ENCODE results near the gene SAYSD1.

The SAYSD1 gene

DNA sequence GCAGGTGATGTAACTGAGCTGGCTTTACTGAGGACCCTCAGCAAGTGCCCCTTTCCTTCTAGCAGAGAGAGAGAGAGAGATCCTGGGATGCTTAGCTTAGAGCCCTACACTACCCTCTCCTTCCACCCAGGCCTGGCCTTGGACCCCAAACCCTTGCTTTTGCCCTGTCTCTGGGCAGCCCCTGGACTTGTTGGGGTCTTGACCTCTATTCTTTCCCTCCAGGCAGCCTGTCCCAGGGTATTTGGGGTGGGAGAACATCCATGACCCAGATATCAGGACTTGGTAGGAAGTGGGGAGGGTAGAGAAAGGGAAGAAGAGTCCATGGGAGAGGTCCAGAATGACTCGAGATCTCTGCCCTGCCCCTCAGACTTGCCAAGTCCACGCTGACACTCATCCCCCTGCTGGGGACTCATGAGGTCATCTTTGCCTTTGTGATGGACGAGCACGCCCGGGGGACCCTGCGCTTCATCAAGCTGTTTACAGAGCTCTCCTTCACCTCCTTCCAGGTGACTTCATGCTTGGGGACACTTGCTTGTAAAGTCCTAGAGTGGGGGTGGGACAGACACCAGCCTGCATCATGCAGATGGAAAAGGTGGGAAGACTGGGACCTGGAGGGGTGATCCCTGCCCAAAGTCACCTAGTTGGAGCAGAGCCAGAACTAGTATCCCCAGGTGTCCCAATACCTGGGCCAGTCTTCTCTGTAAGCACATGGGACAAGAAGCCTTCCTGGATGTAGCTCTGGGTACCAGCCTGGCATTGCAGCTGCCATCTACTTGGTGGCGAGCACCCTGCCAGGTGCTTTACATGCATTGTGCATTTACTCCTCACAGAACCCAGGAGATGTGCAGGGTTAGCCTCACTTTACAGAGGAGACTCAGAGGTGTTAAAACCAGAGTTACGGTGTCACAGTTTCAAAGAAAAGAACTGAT lies 35.5 kb downstream of the SAYSD1 start:
- DNase-seq (ENCODE audit: low read depth in 1 of 2, low spot score in 1 of 2): no peak

- DNase-seq (ENCODE audit: low read depth in 1 of 2, low spot score in 1 of 2): no peak
Observed at GRCh38 chr6:39078695-39079094, 36.3 kb downstream of the SAYSD1 start.

GRCh38 chr6:39077882-39078594 lies 36.9 kb downstream of the SAYSD1 start:
- no peak for DNase-seq (ENCODE audit: low read depth in 1 of 2, low spot score in 1 of 2)

GRCh38 chr6:39076623-39077535 lies 38.1 kb downstream of the SAYSD1 start:
- DNase-seq (ENCODE audit: low read depth in 1 of 2, low spot score in 1 of 2): no peak

DNA sequence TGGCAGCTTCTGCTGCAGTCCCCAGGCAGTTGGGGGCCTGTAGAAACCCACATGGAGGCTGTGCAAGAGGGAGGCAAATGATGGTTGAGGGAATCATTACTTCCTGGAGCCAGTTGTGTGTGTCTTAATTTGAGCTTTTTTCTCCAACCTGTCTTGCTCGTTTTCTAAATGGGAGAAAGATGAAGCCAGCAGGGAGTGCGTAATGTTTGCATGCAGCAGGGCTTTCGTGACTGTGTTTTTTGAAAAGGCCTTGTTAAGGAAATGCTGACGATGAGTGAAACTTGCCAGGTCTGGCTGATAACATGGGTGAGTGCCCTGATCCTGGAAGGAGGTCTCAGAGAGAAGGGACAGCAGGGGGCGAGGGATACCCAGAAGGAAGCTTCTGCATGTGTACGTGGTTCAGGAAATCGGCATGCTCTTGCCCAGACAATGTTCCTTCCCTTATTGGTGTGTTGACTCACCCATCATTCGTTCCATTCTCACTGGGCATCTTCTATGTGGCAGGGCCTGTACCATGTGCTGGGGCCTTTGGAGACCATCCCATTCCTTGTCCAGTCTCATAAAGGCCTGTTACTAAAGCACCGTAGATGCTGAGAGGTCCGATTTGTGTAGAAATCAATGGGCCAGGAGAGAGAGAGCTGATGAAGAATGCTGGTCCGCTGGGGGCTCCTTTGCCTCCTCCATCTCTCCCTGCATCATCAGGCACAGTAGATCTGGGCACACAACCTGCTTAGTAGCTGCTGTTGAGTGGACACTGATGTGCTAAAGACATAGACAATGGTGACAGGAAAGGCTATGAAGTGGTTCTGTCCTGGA lies 39.0 kb downstream of the SAYSD1 start:
- DNase-seq (ENCODE audit: low read depth in 1 of 2, low spot score in 1 of 2): no peak

GRCh38 chr6:39075010-39075686 lies 39.8 kb downstream of the SAYSD1 start:
- DNase-seq (ENCODE audit: low read depth in 1 of 2, low spot score in 1 of 2): no peak

GRCh38 chr6:39074486-39074885 lies 40.5 kb downstream of the SAYSD1 start:
- DNase-seq (ENCODE audit: low read depth in 1 of 2, low spot score in 1 of 2): no peak

DNA sequence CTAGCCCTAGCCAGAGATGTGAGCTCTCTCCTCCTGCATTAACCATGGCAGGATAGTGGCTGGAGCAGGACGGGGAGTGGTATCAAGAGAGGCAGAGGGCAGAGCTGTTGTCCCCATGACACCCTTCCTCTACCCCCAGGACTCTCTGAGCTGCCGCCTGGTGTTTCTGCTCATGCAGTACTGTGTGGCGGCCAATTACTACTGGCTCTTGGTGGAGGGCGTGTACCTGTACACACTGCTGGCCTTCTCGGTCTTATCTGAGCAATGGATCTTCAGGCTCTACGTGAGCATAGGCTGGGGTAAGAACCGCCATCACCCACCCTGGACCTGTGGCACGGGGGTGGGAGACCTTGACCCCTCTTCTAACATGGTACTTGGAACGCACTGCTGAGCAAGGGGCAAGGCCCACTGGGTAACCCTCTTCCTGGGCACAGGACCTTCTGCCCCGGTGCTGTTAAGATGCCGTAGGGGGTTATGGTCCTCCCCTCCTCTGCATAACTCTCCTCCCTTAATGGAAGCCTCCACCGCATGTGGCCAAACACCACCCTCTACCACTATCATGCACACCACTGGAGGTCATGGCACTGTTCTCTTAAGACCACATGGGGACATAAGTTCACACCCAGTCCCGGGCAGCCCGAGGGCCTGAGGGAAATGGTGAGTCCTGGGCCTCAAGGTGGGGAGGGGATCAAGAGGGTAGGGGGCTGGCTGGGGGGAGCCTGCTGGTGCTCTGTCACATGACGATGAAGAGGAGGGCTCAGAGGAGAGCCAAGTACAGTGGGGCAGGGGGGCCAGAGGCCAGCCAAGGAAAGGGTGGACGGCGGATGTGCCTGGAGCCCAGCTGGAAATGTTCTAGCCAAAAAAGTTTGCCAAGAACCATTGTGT lies 41.3 kb downstream of the SAYSD1 start:
- no peak for DNase-seq (ENCODE audit: low read depth in 1 of 2, low spot score in 1 of 2)

DNA sequence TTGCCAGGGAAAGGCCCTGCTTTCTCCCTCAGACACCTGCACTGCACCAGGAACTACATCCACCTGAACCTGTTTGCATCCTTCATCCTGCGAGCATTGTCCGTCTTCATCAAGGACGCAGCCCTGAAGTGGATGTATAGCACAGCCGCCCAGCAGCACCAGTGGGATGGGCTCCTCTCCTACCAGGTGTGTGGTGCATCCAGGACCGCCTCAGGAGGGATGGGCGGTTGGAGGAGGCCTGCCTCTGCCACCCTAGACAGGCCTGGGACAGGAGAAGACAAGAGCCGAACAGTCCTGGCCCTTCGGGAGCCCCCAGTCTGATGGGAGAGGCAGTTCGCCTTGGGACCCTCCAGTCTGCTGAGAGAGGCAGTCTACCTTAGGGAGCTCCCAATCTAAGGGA lies 42.2 kb downstream of the SAYSD1 start:
- DNase-seq (ENCODE audit: low read depth in 1 of 2, low spot score in 1 of 2): no peak

GRCh38 chr6:39068391-39068790 lies 46.6 kb downstream of the SAYSD1 start:
- no peak for DNase-seq (ENCODE audit: low read depth in 1 of 2, low spot score in 1 of 2)

GRCh38 chr6:39065561-39065960 lies 49.4 kb downstream of the SAYSD1 start:
- DNase-seq (ENCODE audit: low read depth in 1 of 2, low spot score in 1 of 2): no peak

GRCh38 chr6:39063526-39063925 lies 51.5 kb downstream of the SAYSD1 start:
- DNase-seq (ENCODE audit: low read depth in 1 of 2, low spot score in 1 of 2): no peak

DNA sequence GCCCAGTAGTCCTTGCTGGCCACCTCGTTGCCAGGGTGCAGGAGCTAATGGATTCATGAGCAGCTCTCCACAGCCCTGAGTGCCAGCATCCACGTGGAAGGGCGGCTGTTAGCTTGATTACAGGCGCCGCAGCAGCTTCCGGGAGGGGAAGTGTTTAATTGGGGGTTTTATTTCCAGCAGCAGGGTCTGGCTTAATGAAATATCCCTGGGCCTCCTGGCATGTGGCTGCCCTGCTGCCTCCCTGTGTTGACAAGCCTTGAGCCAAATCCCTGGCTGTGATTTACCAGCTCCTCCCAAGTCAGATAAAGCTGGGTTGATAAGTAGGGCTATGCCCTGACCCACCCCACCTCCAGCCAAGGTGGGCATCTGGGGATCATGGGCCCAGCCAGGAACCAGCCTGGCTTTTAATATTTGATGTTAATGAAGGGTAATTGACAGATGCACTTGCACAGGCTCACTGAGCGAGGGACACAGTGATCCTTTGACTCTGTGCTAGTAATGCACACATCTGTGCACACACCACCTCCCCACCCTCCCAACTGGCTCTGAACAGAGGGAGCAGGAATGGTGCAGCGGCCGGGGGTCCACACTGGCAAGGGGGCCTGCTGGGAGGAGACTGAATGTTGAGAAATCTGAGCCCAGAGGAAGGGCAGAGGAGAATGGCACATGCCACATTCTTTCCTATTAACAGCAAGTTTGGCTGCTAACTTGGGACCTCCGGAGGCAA lies 52.8 kb downstream of the SAYSD1 start:
- no peak for DNase-seq (ENCODE audit: low read depth in 1 of 2, low spot score in 1 of 2)

- DNase-seq (ENCODE audit: low read depth in 1 of 2, low spot score in 1 of 2): no peak
Observed at GRCh38 chr6:39061588-39061987, 53.4 kb downstream of the SAYSD1 start.

GRCh38 chr6:39061182-39061581 lies 53.8 kb downstream of the SAYSD1 start:
- no peak for DNase-seq (ENCODE audit: low read depth in 1 of 2, low spot score in 1 of 2)

DNA sequence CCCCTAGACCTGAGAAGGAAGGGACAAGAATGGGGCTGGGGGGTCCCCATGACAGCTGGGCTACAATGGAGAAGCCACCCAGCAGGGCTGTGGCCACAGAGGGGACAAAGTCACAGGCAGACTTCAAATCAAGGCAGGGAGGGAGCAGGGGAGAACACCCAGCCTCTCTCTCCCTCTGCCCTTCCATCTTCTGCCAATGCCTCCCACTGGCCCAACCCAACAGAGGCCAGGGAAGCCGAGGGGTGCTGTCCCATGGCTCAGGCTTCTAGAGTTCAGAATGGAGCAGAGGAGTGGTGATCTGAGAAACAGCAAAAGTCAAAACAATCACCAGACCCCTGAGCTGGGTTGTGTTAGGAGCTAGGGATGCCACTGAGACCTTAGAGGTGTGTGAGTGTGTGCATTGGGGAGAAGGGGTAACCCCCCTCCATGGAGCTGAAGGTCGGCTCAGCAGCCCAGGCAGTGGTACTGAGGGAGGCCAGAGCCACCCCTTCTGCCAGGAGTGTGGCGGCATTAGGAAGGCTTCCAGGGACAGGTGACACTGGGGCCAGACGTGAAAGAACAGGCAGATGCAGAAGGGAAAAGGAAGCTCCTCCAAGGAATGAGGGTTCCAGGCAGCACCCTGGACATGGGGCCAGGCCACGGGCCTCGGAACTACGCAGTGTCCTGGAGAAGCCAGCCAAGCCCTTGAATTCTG lies 54.4 kb downstream of the SAYSD1 start:
- no peak for DNase-seq (ENCODE audit: low read depth in 1 of 2, low spot score in 1 of 2)

- DNase-seq (ENCODE audit: low read depth in 1 of 2, low spot score in 1 of 2): no peak
Observed at GRCh38 chr6:39059496-39060310, 55.3 kb downstream of the SAYSD1 start.

All from stimulated activated CD4-positive, alpha-beta T cell treated with anti-CD3 and anti-CD28 coated beads, Interleukin-15, amount 100 ng/mL, for 1 hour (primary cell).